Mesenteric fat pad (tissue), 1 donor: ENCODE results near the gene ILDR1. TPM values are rescaled to one million over a fixed set of nuclear protein-coding genes. Genes with fewer than 3 reads are reported as not detected.

Experiments used
- DNase-seq: peaks from one replicate; pipeline ENCODE4 v3.0.0-alpha.2; 2020; ENCODE audit warnings: low spot score
- total RNA-seq: library from RNA; stranded (reverse); fragmentation: NEBNext Ultra II Directional; extraction: Animal tissue kit (Norgen Biotek cat#: 25700); gene quantifications from one replicate; pipeline ENCODE4 v1.2.1, GENCODE V29; 2021
- donor health status: DM: yes; HTN: yes; CAD: no.

Gene ILDR1
- total RNA-seq, 1 donor from 2014 or later = not detected

- no peak for DNase-seq
Observed at GRCh38 chr3:122019493-122019892, 2.6 kb downstream of the ILDR1 start.

GRCh38 chr3:122014741-122015140, 7.3 kb downstream of the ILDR1 start:
- no peak for DNase-seq

DNA sequence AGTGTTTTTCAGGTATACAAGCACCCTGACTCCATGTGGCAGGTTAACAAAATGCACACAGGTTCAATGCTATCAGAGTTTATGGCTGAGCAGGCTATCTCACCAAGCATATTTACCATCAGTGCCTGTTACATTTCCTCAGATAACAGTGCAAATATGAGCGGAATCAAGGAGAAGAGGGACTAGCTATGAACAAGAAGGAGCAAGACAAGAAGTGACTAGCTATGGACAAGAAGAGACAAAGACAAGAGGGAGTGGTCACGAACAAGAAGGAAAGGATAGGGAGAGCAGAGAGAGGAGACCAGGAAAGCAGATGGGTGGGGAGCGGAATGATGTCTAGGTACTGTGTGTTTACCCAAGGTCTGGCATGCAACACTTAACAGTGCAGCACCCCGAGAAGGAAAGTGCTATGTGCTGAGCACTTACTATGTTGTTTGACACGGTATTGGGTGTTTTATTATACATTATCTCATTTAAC, 8.6 kb downstream of the ILDR1 start:
- no peak for DNase-seq

DNA sequence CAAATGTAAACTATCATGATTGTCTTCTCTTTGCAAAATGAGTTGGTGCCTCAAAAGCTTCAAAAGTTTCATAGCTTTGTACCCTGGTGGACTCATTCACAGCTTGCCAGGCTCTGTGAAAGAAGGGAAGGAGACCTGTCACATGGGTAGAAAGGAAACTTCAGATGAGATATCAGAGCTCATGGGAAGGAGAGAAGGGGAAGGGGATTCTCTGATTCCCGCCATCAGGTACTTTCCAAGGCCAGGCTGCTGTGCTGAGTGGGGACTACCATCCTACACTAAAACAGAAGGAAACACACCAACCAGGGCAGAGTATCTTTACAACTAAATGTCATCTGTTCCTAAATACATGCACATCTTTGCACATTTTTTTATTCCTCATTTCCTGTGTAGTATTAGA, 9.2 kb downstream of the ILDR1 start:
- no peak for DNase-seq

DNA sequence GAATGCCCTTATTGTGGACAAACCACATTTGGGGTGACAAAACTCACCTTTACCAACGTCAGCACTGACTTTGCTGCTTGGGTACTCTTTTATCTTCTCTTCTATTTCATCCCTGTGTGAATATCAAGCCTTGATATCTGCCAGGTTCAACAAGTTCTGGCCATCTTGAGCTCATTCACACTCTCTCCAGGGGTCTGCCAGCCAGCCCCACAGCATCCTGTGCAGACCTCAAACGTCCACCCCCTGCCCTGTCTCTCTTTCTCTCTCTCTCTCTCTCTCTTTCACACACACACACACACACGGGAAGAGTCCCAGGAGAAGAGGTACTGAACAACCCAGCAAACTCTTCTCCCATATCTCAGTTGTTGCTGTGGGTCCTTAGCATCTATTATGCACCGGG, 10.7 kb downstream of the ILDR1 start:
- DNase-seq = no peak

- DNase-seq = no peak
Observed at GRCh38 chr3:122010506-122010905, 11.5 kb downstream of the ILDR1 start.

DNA sequence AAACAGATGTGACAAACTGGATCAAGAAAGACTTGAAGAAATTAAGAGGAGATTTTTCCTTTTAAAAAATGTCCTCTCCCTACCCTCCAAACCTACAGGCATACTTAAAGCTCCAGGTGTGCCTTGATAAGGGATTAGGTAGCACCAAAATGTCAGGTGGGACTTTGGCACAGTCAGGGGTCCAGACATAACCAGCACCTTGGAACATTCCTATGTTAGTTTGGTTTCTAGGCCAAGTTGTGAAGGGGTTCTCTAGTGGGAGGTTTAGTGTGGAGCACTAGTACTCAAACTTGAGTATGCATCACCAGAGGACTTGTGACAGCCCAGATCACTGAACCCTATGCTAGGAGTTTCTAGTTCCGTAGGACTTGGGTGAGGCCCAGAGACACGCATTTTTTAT, 13.9 kb downstream of the ILDR1 start:
- DNase-seq = no peak

GRCh38 chr3:122006267-122006666, 15.8 kb downstream of the ILDR1 start:
- no peak for DNase-seq

DNA sequence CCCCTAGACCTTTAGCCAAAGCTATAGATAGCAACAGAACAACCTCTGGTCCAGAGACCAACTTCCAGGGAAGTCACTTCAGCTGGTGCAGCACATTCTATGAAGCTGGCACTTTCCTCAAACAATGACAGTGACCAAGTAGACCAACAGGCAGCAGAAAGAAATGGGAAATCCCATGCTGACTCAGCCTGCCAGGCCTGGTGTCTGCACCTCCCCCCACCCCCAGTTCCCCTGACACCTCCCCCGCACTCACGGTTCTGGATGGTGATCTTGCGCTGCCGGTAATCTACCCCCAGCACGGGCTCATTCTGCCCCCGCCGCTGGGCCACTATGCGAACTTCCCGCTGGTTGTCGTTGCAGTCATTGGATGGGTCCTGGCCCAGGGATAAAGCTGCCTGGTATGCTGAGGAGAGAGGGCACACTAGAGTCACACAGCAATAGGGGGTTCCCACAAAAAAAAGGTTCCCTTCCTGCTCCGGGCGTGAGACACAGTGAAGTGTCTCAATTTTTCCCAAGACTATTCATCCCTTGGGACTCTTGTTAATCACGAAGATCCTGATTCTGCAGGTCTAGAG, 17.0 kb downstream of the ILDR1 start:
- no peak for DNase-seq

GRCh38 chr3:122004107-122004506, 17.9 kb downstream of the ILDR1 start:
- no peak for DNase-seq

DNA sequence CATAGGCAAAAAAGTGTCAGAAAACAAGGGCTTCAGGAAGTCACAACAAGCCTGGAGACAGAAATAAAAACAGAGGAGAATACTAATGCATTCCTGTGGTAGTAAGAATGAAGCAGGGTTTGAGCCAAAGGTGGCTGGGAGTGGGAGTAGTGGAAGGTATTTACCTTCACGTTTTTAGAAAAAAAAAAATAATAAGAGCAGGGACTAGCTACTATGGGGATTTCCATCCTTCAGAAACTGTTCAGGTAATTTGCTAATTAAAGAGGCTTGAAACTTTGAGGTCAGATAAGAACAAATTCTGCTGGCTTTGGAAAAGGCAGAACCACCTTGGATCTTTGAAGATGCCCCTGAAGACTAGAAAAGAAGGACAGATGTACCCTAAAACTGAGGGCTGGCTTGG, 18.4 kb downstream of the ILDR1 start:
- DNase-seq = no peak

- no peak for DNase-seq
Observed at GRCh38 chr3:122003112-122003511, 18.9 kb downstream of the ILDR1 start.

- no peak for DNase-seq
Observed at GRCh38 chr3:122002611-122003010, 19.4 kb downstream of the ILDR1 start.

DNA sequence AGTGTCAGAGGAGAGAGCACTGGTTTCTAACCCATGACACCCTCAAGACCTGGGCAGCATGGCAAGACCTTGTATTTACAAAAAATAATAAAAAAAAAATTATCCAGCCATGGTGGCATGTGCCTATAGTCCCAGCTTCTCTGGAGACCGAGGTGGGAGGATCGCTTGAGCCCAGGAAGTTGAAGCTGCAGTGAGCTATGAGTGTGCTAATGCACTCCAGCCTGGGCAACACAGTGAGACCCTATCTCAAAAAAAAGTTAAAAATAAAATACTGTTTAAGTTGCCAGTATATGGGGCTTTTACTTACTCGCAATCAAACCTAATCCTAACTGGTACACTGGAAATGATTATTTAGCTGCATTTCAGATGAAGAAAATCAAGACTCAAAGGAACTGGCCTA, 20.2 kb downstream of the ILDR1 start:
- no peak for DNase-seq

- DNase-seq = no peak
Observed at GRCh38 chr3:122000936-122001605, 21.0 kb downstream of the ILDR1 start.

- DNase-seq = no peak
Observed at GRCh38 chr3:121999931-122000330, 22.1 kb downstream of the ILDR1 start.

DNA sequence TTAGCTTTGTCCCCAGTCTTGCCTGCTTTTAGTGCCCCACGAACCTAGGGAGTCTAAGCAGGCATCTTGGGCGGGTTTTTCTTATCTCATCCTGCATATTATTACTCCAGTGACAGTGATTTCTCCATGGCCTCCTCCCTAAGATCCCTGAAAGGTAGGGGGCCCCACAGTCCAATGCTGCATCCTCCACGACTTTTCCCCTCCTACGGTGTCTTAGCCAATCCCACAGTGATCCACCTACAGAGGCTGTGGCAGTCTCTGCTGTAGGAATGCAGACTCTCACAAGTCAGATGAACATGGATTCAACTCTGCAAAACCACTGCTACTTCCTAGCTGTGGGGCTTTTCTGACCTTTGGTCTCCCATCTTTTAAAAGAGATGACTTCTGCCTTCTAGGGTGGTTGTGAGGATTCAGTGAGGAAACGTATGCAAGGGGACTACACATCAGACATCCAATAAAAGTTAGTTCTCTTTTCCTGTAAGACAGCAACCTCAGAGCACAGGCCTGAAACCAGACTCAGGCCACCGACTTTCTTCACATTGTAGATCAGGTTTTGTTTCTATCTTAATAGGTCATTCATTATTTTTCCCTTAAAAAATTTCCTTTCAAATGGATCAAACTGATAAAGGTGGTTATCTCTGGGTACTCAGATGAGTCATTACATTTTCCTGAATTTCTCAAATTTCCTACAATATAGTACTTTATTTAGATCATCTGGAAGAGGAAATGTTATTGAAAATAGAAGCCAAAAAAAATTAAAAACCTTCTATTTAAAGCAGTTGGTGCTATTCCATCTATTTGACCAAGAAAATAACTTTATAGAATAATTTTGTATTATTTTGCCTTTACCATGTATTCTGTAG, 23.2 kb downstream of the ILDR1 start:
- DNase-seq = no peak

GRCh38 chr3:121998030-121998580, 23.9 kb downstream of the ILDR1 start:
- DNase-seq = no peak

- no peak for DNase-seq
Observed at GRCh38 chr3:121997372-121997771, 24.7 kb downstream of the ILDR1 start.

DNA sequence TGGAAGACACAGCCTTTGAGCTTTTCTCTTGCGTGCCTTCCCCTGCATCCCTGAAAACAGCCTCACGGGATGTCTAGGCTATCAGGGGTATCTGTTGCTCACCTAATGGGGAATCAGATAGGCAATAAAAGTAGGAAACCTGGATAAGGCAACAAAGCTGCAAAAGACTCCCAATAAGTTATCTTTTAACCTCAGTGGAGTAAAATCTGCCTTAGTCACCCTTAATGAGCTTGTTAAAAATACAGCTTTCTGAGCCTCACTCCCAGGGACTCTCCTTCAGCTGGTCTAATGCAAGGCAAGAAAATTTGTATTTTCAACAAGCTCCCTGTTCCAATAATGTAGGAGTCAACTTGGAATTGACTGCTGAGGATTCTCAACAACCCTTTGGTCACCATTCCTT, 25.6 kb downstream of the ILDR1 start:
- DNase-seq = no peak

- DNase-seq = no peak
Observed at GRCh38 chr3:121995161-121996137, 26.6 kb downstream of the ILDR1 start.
